ENCODE measurements around the gene LGR4. TPM values are rescaled to one million over a fixed set of nuclear protein-coding genes. Genes with fewer than 3 reads are reported as not detected.

Gene LGR4
- total RNA-seq, 1 donor, result 56.1 TPM

GRCh38 chr11:27402450-27402849, 70.1 kb downstream of the LGR4 start:
- Histone ChIP-seq H3K9me3 (ENCODE audit: low read depth, low read length) (no peaks in the 10 kb centered on the region), H3K27ac (ENCODE audit: low read depth, low read length) (no peak overlapping the region), H3K27me3 (ENCODE audit: insufficient read depth, low read length) (no peaks in the 10 kb centered on the region), H4K20me1 (ENCODE audit: insufficient read depth, low read length) (no peaks in the 10 kb centered on the region), H3K4me1 (ENCODE audit: insufficient read depth, low read length) (peaks cover 5% of the 10 kb centered on the region), H3K36me3 (ENCODE audit: insufficient read depth, low read length) (no peaks in the 10 kb centered on the region), H2AFZ (ENCODE audit: low read length) (no peak overlapping the region), H3K4me2 (ENCODE audit: insufficient read depth, low read length) (no peak overlapping the region), H3K4me3 (ENCODE audit: insufficient read depth, low read length) (no peak overlapping the region), H3K79me2 (ENCODE audit: insufficient read depth, low read length) (peaks cover 3% of the 10 kb centered on the region)
- no peak for TF ChIP-seq CTCF (IDR thresholded peaks at IDR 0.05; ENCODE audit: extremely low read depth, low read depth, low read length)
- no peak for DNase-seq (ENCODE audit: insufficient read length, low spot score, missing footprints)

GRCh38 chr11:27401833-27402316, 70.7 kb downstream of the LGR4 start:
- Histone ChIP-seq H3K4me3 (ENCODE audit: insufficient read depth, low read length) (no peak overlapping the region), H3K79me2 (ENCODE audit: insufficient read depth, low read length) (peaks cover 3% of the 10 kb centered on the region), H3K4me2 (ENCODE audit: insufficient read depth, low read length) (no peak overlapping the region), H3K4me1 (ENCODE audit: insufficient read depth, low read length) (peaks cover 5% of the 10 kb centered on the region), H3K36me3 (ENCODE audit: insufficient read depth, low read length) (no peaks in the 10 kb centered on the region), H4K20me1 (ENCODE audit: insufficient read depth, low read length) (no peaks in the 10 kb centered on the region), H3K9me3 (ENCODE audit: low read depth, low read length) (no peaks in the 10 kb centered on the region), H3K27ac (ENCODE audit: low read depth, low read length) (no peak overlapping the region), H2AFZ (ENCODE audit: low read length) (no peak overlapping the region), H3K27me3 (ENCODE audit: insufficient read depth, low read length) (no peaks in the 10 kb centered on the region)
- DNase-seq (ENCODE audit: insufficient read length, low spot score, missing footprints), result no peak
- no peak for TF ChIP-seq CTCF (IDR thresholded peaks at IDR 0.05; ENCODE audit: extremely low read depth, low read depth, low read length)

GRCh38 chr11:27401280-27401832, 71.2 kb downstream of the LGR4 start:
- H3K79me2 ChIP-seq (ENCODE audit: insufficient read depth, low read length), result peaks cover 3% of the 10 kb centered on the region
- no peaks in the 10 kb centered on the region for H3K27me3 ChIP-seq (ENCODE audit: insufficient read depth, low read length)
- DNase-seq (ENCODE audit: insufficient read length, low spot score, missing footprints), result no peak
- no peak for TF ChIP-seq CTCF (IDR thresholded peaks at IDR 0.05; ENCODE audit: extremely low read depth, low read depth, low read length)
- H3K4me3 ChIP-seq (ENCODE audit: insufficient read depth, low read length), result no peak overlapping the region
- no peaks in the 10 kb centered on the region for H3K9me3 ChIP-seq (ENCODE audit: low read depth, low read length)
- peaks cover 5% of the 10 kb centered on the region for H3K4me1 ChIP-seq (ENCODE audit: insufficient read depth, low read length)
- H3K27ac ChIP-seq (ENCODE audit: low read depth, low read length), result no peak overlapping the region
- no peaks in the 10 kb centered on the region for H3K36me3 ChIP-seq (ENCODE audit: insufficient read depth, low read length)
- no peak overlapping the region for H3K4me2 ChIP-seq (ENCODE audit: insufficient read depth, low read length)
- no peaks in the 10 kb centered on the region for H4K20me1 ChIP-seq (ENCODE audit: insufficient read depth, low read length)
- no peak overlapping the region for H2AFZ ChIP-seq (ENCODE audit: low read length)

- no peak overlapping the region for H3K4me2 ChIP-seq (ENCODE audit: insufficient read depth, low read length)
- H3K27ac ChIP-seq (ENCODE audit: low read depth, low read length), result no peak overlapping the region
- H3K4me1 ChIP-seq (ENCODE audit: insufficient read depth, low read length), result peaks cover 18% of the 10 kb centered on the region
- H3K4me3 ChIP-seq (ENCODE audit: insufficient read depth, low read length), result no peak overlapping the region
- peaks cover 4% of the 10 kb centered on the region for H3K79me2 ChIP-seq (ENCODE audit: insufficient read depth, low read length)
- no peaks in the 10 kb centered on the region for H3K27me3 ChIP-seq (ENCODE audit: insufficient read depth, low read length)
- TF ChIP-seq CTCF (IDR thresholded peaks at IDR 0.05; ENCODE audit: extremely low read depth, low read depth, low read length), result no peak
- no peaks in the 10 kb centered on the region for H3K36me3 ChIP-seq (ENCODE audit: insufficient read depth, low read length)
- H2AFZ ChIP-seq (ENCODE audit: low read length), result no peak overlapping the region
- H4K20me1 ChIP-seq (ENCODE audit: insufficient read depth, low read length), result no peaks in the 10 kb centered on the region
- no peaks in the 10 kb centered on the region for H3K9me3 ChIP-seq (ENCODE audit: low read depth, low read length)
- DNase-seq (ENCODE audit: insufficient read length, low spot score, missing footprints), result no peak
Measured at GRCh38 chr11:27398400-27398770, 74.2 kb downstream of the LGR4 start.
